Ramos (cell line): ENCODE results near the gene PTPRK.

Source experiments
- in situ Hi-C: fragments of 300-500 bp; cut with MboI; formaldehyde crosslinking; loops from one replicate; pipeline ENCODE4 v1.14.3; 2022; ENCODE audit warnings: low sequenced_read_pairs; ENCODE audit not compliant: unreplicated experiment

The PTPRK gene

GRCh38 chr6:128517124-128517523, 3.3 kb downstream of the PTPRK start:
- in situ Hi-C loops = no loop called here

GRCh38 chr6:128516514-128516898, 3.9 kb downstream of the PTPRK start:
- in situ Hi-C loops = no loop called here

- in situ Hi-C loops = no loop called here
Measured at GRCh38 chr6:128515550-128516513, 4.6 kb downstream of the PTPRK start.

DNA sequence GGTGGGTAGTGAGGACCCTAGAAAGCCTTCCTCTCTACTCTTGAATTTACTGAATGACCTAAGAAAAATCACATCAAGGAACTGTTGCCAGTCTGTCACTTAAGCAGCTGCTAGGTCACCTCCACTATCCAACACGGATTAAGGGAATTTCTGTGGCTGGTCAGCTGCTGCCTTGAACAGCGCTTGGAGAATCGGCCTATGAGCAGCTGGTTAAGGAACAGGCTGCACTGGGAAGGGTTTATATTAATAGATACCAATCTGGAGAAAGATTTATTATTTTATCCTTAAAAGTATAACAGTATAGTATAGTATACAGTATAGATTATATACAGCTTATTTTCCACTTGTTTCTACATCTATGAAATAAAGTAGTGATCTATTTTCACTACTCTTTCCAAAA, 6.5 kb downstream of the PTPRK start:
- in situ Hi-C loops = no loop called here

- in situ Hi-C loops = no loop called here
Measured at GRCh38 chr6:128512296-128512695, 8.1 kb downstream of the PTPRK start.

- in situ Hi-C loops = no loop called here
Measured at GRCh38 chr6:128511506-128511905, 8.9 kb downstream of the PTPRK start.

DNA sequence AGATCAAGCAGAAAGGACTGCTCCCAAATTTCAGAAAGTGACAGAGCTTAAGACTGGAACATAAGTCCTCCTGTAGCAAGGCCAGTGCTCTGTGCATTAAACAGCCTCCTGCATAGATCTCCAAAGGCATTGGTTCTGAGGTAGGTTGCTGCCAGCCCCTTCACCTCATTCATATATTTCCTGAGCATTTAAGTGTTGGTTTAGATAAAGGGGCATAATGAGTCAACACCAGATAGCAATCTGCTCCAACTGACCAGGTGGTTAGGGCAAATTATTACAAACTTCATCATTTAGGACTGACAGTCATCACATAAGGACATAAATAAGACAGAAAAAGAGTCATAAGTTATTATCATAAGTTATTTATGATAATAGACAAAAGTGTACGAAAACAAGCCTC, 10.7 kb downstream of the PTPRK start:
- in situ Hi-C loops = no loop called here

DNA sequence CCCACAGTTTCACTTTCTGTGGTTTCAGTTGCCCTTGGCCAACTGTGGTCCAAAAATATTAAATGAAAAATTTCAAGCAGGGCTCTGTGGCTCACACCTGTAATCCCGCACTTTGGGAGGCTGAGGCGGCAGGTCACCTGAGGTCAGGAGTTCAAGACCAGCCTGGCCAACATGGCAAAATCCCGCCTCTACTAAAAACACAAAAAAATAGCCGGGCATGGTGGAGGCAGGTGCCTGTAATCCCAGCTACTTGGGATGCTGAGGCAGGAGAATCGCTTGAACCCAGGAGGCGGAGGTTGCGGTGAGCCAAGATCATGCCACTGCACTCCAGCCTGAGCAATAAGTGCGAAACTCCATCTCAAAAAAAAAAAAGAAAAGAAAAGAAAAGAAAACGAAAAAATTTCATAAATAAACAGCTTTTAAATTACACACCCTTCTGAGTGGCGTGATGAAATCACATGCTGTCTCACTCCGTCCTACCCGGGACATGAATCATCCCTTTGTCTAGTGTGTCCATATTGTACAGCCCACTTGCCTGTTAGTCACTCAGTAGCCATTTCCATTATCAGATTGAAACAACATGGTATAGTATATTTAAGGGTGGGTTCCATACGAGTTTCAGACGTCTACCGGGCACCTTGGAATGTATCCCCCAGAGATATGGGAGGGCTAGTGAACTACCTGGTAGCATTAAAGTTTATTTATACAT, 11.7 kb downstream of the PTPRK start:
- in situ Hi-C loops = no loop called here

- in situ Hi-C loops = no loop called here
Measured at GRCh38 chr6:128507337-128508310, 12.8 kb downstream of the PTPRK start.

DNA sequence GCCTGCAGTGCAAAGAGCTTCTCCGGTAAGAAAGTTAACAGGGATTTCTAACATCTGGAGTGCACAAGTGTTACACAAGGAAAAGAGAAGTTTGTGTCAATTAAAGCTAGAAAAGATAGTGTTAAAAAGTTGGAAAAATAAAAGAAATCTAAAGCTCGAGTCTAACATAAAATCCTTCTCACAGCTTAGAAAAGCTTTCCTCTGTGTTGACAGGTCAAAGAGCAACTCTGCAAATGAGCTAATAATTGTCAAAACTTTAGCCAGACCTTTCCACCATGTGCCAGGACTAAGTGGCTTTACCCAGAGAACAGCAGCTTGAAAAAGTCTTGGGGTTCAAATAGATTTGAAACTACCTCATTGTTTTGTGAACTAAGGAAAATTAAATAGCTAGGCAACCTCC, 14.8 kb downstream of the PTPRK start:
- in situ Hi-C loops = no loop called here

DNA sequence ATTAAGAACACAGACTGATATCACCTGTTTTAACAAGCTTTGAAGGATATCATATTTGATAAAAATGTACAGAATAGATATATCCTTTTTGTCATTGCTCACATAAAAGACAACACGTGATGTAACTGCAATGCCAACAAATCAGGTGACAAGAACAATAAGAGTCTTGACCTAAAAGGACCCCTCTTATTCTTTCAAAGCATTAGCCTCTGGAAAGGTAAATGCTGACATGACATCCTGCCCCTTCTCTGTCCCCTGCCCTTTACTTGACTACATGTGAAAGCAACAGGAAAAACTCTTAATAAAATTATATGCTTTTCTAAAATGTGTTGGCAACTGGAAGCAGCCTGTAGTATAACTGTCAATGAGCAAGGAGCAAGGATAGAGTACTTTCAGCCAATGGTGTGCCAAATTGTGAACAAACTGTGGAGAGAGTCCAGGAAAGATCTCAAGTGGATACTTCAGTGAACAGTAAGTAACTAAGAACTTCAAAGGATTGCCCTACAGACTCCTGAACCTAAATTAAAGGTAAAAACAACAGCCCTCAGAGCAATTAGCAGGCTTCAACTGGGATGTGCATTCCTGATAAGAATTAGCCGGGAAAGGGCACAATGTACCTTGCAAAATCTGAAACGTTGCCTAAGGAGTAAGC, 16.3 kb downstream of the PTPRK start:
- in situ Hi-C loops = no loop called here

GRCh38 chr6:128500749-128501600, 19.4 kb downstream of the PTPRK start:
- in situ Hi-C loops = no loop called here

GRCh38 chr6:128500014-128500413, 20.4 kb downstream of the PTPRK start:
- in situ Hi-C loops = no loop called here

GRCh38 chr6:128499079-128499731, 21.2 kb downstream of the PTPRK start:
- in situ Hi-C loops = no loop called here

GRCh38 chr6:128498234-128498633, 22.2 kb downstream of the PTPRK start:
- in situ Hi-C loops = no loop called here

DNA sequence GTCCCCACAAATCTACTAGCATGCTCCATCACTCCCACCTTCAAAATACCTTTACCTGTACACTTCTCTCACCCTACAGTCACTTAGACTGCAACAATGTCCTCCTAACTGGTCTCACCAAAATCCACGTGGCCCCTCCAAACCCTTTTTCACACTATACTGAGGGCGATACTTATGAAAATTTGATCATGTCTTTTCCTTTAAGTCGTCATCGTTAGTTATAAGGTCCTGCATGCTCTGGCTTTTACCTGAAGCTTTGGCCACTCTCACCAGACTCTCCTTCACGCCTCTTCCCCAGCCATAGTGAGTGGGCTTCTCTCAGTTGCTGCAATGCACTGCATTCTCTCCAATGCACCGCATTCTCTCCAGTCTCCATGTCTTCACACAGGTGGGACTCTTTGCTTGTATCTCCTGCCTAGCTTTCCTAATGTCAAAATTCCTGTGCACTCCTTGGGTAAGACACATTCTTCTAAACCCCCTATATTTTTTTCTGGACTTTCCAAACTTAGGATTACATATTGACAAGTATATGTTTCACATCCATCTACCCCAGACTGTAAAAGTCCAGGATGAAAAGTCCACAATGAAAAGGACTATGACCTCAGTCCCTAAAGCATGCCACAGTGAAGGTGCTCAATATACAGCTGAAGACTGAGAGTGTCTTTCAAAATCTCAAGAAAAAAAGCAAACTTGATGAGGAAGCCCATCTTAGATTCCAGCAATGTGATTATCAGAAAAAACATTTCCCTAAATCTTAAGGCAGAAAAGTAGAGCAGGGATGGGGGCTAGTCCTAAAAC, 24.7 kb downstream of the PTPRK start:
- in situ Hi-C loops = no loop called here

GRCh38 chr6:128494440-128494839, 26.0 kb downstream of the PTPRK start:
- in situ Hi-C loops = no loop called here

DNA sequence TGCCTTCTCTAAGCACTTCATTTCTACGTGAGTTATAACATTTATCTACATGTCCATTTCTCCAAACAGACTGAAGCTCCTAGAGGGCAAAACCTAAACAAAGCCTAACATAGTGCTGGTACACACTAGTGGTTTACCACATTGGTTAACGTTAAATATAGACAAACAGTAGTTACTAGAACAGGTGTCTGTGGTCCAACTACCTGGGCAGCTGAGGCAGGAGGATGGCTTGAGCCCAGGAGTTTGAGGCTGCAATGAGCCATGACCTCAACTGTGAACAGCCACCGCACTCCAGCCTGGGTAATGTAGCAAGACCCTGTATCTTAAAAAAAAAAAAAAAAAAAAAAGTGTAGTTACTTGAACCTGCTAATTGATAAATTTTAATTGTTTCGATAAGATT, 26.5 kb downstream of the PTPRK start:
- in situ Hi-C loops = no loop called here
